SH-SY5Y (cell line): ENCODE results near the gene SPATA6.

ENCODE experiments used
- GATA2 ChIP-seq: IDR thresholded peaks from 2 replicates; pipeline ENCODE4 v1.6.1; 2011; ENCODE audit warnings: mild to moderate bottlenecking, low read depth, low read length
- GATA3 ChIP-seq: IDR thresholded peaks from 2 replicates; pipeline ENCODE4 v1.6.1; 2011; ENCODE audit warnings: low read depth, mild to moderate bottlenecking, low read length, moderate library complexity

GRCh38 chr1:48430832-48431231 lies 41.2 kb downstream of the SPATA6 start:
- no peak for TF ChIP-seq GATA2
- TF ChIP-seq GATA3, result no peak
